HepG2 (cell line): Measurements from ENCODE around the gene C6orf132. TPM values are rescaled to one million over a fixed set of nuclear protein-coding genes. Genes with fewer than 3 reads are reported as not detected.
A peak's percentile ranks its signal among the peaks of the same experiment; 100 is the strongest.

Experiments used
- BCL6 ChIP-seq: IDR thresholded peaks from 2 replicates; pipeline ENCODE4 v1.6.1; 2016; ENCODE audit warnings: missing genetic modification reagents, missing compliant biosample characterization
- CCDC6 ChIP-seq: sonication (generic); formaldehyde crosslinking; IDR thresholded peaks from 2 replicates; pipeline ENCODE4 v1.8.1; 2022; ENCODE audit warnings: mild to moderate bottlenecking, missing genetic modification reagents, moderate library complexity
- MYNN ChIP-seq: sonication (generic); formaldehyde crosslinking; IDR thresholded peaks from 2 replicates; pipeline ENCODE4 v1.4.0; 2020; ENCODE audit warnings: mild to moderate bottlenecking, low read depth, missing genetic modification reagents
- NFYB ChIP-seq: sonication (generic); formaldehyde crosslinking; IDR thresholded peaks from 2 replicates; pipeline ENCODE4 v1.4.0; 2020; ENCODE audit warnings: missing genetic modification reagents
- PAWR ChIP-seq: sonication (generic); formaldehyde crosslinking; IDR thresholded peaks from 2 replicates; pipeline ENCODE4 v1.4.0; 2020; ENCODE audit warnings: missing genetic modification reagents, mild to moderate bottlenecking, borderline replicate concordance
- PHF20 ChIP-seq: sonication (generic); formaldehyde crosslinking; IDR thresholded peaks from 2 replicates; pipeline ENCODE4 v1.5.0; 2020; ENCODE audit warnings: mild to moderate bottlenecking, missing genetic modification reagents
- PTBP1 ChIP-seq: fragments of 200-400 bp; formaldehyde crosslinking; IDR thresholded peaks from 2 replicates; pipeline ENCODE4 v1.6.1; 2018; ENCODE audit warnings: low read length, low read depth; ENCODE audit not compliant: poor library complexity, severe bottlenecking
- ZFP62 ChIP-seq: sonication (generic); formaldehyde crosslinking; IDR thresholded peaks from 2 replicates; pipeline ENCODE4 v1.4.0; 2020; ENCODE audit warnings: missing genetic modification reagents
- ZFYVE20 ChIP-seq: sonication (generic); formaldehyde crosslinking; IDR thresholded peaks from 2 replicates; pipeline ENCODE4 v1.8.0; 2023; ENCODE audit warnings: low read depth, mild to moderate bottlenecking, moderate library complexity, missing genetic modification reagents, borderline replicate concordance
- ZNF138 ChIP-seq: sonication (generic); formaldehyde crosslinking; IDR thresholded peaks from 2 replicates; pipeline ENCODE4 v1.5.0; 2020; ENCODE audit warnings: mild to moderate bottlenecking, low read depth, missing genetic modification reagents
- ZNF234 ChIP-seq: sonication (generic); formaldehyde crosslinking; conservative IDR thresholded peaks from 2 replicates; pipeline ENCODE4 v1.5.1; 2020; ENCODE audit warnings: mild to moderate bottlenecking, missing genetic modification reagents
- ZNF556 ChIP-seq: sonication (generic); formaldehyde crosslinking; IDR thresholded peaks from 2 replicates; pipeline ENCODE4 v1.4.0; 2020; ENCODE audit warnings: mild to moderate bottlenecking, missing genetic modification reagents, borderline replicate concordance
- ZNF614 ChIP-seq: IDR thresholded peaks from 2 replicates; pipeline ENCODE4 v1.6.1; 2018; ENCODE audit warnings: missing biosample characterization, missing genetic modification reagents, inconsistent platforms, borderline replicate concordance
- ZNF709 ChIP-seq: sonication (generic); formaldehyde crosslinking; IDR thresholded peaks from 2 replicates; pipeline ENCODE4 v1.5.0; 2020; ENCODE audit warnings: mild to moderate bottlenecking, missing genetic modification reagents
- ZNF781 ChIP-seq: sonication (generic); formaldehyde crosslinking; IDR thresholded peaks from 2 replicates; pipeline ENCODE4 v1.5.1; 2020; ENCODE audit warnings: borderline replicate concordance, mild to moderate bottlenecking, missing genetic modification reagents; ENCODE audit errors: not compliant biosample characterization
- polyA plus RNA-seq, 8 experiments: library from polyadenylated mRNA; depleted of rRNA in 3 of 8; stranded (reverse) in 7 of 8; unstranded in 1 of 8; fragments of >200 nt; fragmentation: Illumina TruSeq in 4 of 8; extraction: Trizol in 4 of 8; gene quantifications; 2 replicates each; pipeline versions ENCODE4 v1.2.1 to v1.2.3, GENCODE V29; 2011 to 2016; ENCODE audit warnings: low read depth in 4 of 8, missing spikeins in 1 of 8, mixed read lengths in 1 of 8; ENCODE audit not compliant: insufficient read depth in 1 of 8
- total RNA-seq, 5 experiments: library from RNA; depleted of rRNA; stranded (reverse); fragments of >200 nt; fragmentation: Illumina TruSeq; extraction: Trizol; gene quantifications; 2 replicates each; pipeline ENCODE4 v1.2.3, GENCODE V29; 2016; ENCODE audit warnings: low read depth in 1 of 5
- TF ChIP-seq, protein P1 (sequence below): sonication (generic); formaldehyde crosslinking; IDR thresholded peaks from 2 replicates; pipeline ENCODE4 v1.5.0; 2020; ENCODE audit warnings: mild to moderate bottlenecking, missing genetic modification reagents
- TF ChIP-seq, protein P2 (sequence below): sonication (generic); formaldehyde crosslinking; conservative IDR thresholded peaks from 2 replicates; pipeline ENCODE4 v1.4.0; 2020; ENCODE audit warnings: mild to moderate bottlenecking, missing genetic modification reagents, moderate library complexity
- TF ChIP-seq, protein P3 (sequence below): sonication (generic); formaldehyde crosslinking; IDR thresholded peaks from 2 replicates; pipeline ENCODE4 v1.5.1; 2020; ENCODE audit warnings: mild to moderate bottlenecking, moderate library complexity, missing genetic modification reagents
- TF ChIP-seq, protein P4 (sequence below): sonication (generic); formaldehyde crosslinking; IDR thresholded peaks from 2 replicates; pipeline ENCODE4 v1.5.0; 2020; ENCODE audit warnings: missing genetic modification reagents
- TF ChIP-seq, protein P5 (sequence below): sonication (generic); formaldehyde crosslinking; IDR thresholded peaks from 2 replicates; pipeline ENCODE4 v1.8.1; 2023; ENCODE audit warnings: mild to moderate bottlenecking, moderate library complexity, missing genetic modification reagents

Gene C6orf132
- total and polyA plus RNA-seq, 2 of the 13 experiments (the other 11 are each of a cell fraction or from before 2014, with no cell fraction given) = 0.78 to 3.0 TPM

DNA sequence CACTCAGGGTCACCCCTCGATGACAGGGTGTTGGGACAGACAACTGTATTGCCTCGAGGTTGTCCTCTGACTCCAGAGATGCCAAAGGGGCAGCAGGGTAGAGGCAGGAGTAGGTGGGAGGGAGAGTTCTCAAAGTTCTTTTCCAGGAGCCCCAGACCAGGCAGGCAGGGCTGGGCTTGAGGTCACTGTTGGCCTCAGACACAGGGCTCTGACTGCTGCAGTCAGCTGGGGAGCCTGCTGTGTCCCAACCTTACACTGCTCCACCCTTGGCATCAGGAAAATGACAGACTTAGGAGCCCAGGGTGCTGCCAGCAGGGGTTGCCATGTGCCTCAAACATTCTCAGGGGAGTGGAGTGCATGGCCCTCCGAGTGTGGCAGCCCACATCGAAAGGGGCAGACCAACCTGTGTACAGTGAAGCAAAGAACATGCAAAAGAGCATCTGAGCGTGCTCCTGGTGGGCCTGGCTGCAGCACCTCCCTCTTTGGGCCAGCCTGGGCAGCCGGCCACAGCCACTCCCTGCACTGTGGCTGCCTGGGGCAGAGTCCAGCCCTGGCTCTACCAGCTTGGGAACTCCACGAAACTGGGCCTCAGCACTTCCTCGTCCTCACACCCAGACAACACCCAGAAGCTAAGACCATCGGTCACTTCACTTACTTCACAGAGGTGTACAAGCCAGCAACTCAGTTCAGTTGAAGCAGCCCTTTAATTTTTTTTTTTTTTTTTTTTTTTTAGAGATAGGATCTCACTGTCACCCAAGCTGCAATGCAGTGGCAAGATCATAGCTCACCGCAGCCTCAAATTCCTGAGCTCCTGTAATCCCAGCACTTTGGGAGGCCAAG lies 24.0 kb downstream of the C6orf132 start (continued):
- TF ChIP-seq PTBP1 (no peak), ZNF614 (CRISPR knock-in tag) (no peak), ZFYVE20 (no peak), PAWR (CRISPR knock-in tag) (no peak), BCL6 (CRISPR knock-in tag) (peak; percentile 28), ZNF138 (CRISPR knock-in tag) (no peak), NFYB (CRISPR knock-in tag) (no peak), PHF20 (CRISPR knock-in tag) (no peak; the same call in 1 of the 2 replicates), ZNF781 (CRISPR knock-in tag) (no peak), CCDC6 (CRISPR knock-in tag) (no peak), MYNN (no peak), ZNF556 (no peak), ZNF709 (CRISPR knock-in tag) (no peak), ZFP62 (no peak), ZNF234 (CRISPR knock-in tag) (no peak)
- TF ChIP-seq, protein P1, sequence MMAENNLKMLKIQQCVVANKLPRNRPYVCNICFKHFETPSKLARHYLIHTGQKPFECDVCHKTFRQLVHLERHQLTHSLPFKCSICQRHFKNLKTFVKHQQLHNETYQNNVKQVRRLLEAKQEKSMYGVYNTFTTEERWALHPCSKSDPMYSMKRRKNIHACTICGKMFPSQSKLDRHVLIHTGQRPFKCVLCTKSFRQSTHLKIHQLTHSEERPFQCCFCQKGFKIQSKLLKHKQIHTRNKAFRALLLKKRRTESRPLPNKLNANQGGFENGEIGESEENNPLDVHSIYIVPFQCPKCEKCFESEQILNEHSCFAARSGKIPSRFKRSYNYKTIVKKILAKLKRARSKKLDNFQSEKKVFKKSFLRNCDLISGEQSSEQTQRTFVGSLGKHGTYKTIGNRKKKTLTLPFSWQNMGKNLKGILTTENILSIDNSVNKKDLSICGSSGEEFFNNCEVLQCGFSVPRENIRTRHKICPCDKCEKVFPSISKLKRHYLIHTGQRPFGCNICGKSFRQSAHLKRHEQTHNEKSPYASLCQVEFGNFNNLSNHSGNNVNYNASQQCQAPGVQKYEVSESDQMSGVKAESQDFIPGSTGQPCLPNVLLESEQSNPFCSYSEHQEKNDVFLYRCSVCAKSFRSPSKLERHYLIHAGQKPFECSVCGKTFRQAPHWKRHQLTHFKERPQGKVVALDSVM (CRISPR knock-in tag) = no peak; the same call in 1 of the 2 replicates
- TF ChIP-seq, protein P2, sequence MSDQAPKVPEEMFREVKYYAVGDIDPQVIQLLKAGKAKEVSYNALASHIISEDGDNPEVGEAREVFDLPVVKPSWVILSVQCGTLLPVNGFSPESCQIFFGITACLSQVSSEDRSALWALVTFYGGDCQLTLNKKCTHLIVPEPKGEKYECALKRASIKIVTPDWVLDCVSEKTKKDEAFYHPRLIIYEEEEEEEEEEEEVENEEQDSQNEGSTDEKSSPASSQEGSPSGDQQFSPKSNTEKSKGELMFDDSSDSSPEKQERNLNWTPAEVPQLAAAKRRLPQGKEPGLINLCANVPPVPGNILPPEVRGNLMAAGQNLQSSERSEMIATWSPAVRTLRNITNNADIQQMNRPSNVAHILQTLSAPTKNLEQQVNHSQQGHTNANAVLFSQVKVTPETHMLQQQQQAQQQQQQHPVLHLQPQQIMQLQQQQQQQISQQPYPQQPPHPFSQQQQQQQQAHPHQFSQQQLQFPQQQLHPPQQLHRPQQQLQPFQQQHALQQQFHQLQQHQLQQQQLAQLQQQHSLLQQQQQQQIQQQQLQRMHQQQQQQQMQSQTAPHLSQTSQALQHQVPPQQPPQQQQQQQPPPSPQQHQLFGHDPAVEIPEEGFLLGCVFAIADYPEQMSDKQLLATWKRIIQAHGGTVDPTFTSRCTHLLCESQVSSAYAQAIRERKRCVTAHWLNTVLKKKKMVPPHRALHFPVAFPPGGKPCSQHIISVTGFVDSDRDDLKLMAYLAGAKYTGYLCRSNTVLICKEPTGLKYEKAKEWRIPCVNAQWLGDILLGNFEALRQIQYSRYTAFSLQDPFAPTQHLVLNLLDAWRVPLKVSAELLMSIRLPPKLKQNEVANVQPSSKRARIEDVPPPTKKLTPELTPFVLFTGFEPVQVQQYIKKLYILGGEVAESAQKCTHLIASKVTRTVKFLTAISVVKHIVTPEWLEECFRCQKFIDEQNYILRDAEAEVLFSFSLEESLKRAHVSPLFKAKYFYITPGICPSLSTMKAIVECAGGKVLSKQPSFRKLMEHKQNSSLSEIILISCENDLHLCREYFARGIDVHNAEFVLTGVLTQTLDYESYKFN = peak; percentile 66
- TF ChIP-seq, protein P3, sequence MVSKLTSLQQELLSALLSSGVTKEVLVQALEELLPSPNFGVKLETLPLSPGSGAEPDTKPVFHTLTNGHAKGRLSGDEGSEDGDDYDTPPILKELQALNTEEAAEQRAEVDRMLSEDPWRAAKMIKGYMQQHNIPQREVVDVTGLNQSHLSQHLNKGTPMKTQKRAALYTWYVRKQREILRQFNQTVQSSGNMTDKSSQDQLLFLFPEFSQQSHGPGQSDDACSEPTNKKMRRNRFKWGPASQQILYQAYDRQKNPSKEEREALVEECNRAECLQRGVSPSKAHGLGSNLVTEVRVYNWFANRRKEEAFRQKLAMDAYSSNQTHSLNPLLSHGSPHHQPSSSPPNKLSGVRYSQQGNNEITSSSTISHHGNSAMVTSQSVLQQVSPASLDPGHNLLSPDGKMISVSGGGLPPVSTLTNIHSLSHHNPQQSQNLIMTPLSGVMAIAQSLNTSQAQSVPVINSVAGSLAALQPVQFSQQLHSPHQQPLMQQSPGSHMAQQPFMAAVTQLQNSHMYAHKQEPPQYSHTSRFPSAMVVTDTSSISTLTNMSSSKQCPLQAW (CRISPR knock-in tag) = peak; percentile 67; the same call in 1 of the 2 replicates
- TF ChIP-seq, protein P4, sequence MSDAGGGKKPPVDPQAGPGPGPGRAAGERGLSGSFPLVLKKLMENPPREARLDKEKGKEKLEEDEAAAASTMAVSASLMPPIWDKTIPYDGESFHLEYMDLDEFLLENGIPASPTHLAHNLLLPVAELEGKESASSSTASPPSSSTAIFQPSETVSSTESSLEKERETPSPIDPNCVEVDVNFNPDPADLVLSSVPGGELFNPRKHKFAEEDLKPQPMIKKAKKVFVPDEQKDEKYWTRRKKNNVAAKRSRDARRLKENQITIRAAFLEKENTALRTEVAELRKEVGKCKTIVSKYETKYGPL (CRISPR knock-in tag) = no peak
- TF ChIP-seq, protein P5, sequence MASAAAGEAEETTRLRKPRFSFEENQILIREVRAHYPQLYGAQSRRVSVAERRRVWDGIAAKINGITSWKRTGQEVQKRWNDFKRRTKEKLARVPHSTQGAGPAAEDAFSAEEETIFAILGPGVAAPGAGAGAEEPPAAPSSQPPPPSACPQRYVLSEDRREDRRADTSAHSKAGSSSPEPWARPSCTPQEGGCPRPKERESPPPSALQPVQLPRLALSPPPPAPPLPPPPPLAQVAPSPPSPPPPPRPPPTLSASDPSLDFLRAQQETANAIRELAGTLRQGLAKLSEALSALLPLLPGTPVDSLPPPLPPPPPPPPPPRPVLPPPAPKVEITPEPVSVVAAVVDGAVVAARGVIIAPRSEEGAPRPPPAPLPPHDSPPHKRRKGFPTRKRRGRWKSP (CRISPR knock-in tag) = no peak; the same call in 1 of the 2 replicates
